ENCODE measurements around the gene TOMM20.

DNA sequence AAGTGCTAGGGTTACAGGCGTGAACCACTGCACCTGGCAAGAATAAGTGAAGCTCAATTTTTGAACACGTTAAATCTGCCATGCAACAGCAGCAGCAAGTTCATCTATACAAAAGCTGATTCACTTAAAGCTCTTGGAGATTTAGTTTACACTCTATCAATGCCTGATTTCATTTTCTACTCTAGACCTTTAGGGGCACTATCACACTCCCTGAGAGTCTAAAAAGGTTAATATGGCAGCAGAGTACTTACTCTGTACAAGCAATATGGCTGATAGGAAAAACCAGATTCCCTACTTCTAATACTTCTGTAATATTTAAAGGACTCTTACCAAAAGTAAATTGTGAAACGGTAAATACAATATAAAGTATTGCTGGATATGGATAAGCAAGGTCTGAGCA, 27.6 kb upstream of the TOMM20 start:
- TF ChIP-seq, protein P1, sequence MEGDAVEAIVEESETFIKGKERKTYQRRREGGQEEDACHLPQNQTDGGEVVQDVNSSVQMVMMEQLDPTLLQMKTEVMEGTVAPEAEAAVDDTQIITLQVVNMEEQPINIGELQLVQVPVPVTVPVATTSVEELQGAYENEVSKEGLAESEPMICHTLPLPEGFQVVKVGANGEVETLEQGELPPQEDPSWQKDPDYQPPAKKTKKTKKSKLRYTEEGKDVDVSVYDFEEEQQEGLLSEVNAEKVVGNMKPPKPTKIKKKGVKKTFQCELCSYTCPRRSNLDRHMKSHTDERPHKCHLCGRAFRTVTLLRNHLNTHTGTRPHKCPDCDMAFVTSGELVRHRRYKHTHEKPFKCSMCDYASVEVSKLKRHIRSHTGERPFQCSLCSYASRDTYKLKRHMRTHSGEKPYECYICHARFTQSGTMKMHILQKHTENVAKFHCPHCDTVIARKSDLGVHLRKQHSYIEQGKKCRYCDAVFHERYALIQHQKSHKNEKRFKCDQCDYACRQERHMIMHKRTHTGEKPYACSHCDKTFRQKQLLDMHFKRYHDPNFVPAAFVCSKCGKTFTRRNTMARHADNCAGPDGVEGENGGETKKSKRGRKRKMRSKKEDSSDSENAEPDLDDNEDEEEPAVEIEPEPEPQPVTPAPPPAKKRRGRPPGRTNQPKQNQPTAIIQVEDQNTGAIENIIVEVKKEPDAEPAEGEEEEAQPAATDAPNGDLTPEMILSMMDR (IDR thresholded peaks at IDR 0.05; ENCODE audit: control extremely low read depth in 1 of 3, insufficient read depth in 1 of 3, low read depth in 1 of 3, low read length in 3 of 3): no peak
- no peak for TF ChIP-seq SAP30 (IDR thresholded peaks at IDR 0.05; ENCODE audit: insufficient read depth, insufficient replicate concordance, low read length)
- TF ChIP-seq POLR2AphosphoS5 (IDR thresholded peaks at IDR 0.05; ENCODE audit: low read depth, low read length): no peak
- no peak for TF ChIP-seq BRCA1 (IDR thresholded peaks at IDR 0.05; ENCODE audit: low read depth, low read length)
- no peak for TF ChIP-seq SIRT6 (IDR thresholded peaks at IDR 0.05; ENCODE audit: low read length)
- TF ChIP-seq EZH2 (IDR thresholded peaks at IDR 0.05; ENCODE audit: low read depth, low read length, severe bottlenecking): no peak

Data from H1 (cell line).